AG09309 (cell line): ENCODE results near the gene OR2S2.

Source experiments
- DNase-seq: peaks from one replicate; pipeline ENCODE4 v3.0.0-alpha.2; 2010; ENCODE audit warnings: low read depth
- H3K4me3 ChIP-seq: 2 replicates; pipeline ENCODE4 v1.5.1; 2011; ENCODE audit warnings: mild to moderate bottlenecking, low read depth, low read length, moderate library complexity; ENCODE audit not compliant: control insufficient read depth
- CTCF ChIP-seq: IDR thresholded peaks from 2 replicates; pipeline ENCODE4 v1.5.1; 2011; ENCODE audit warnings: mild to moderate bottlenecking, low read depth, low read length, inconsistent platforms; ENCODE audit not compliant: insufficient read depth, control insufficient read depth; ENCODE audit errors: missing control alignments

The OR2S2 gene

DNA sequence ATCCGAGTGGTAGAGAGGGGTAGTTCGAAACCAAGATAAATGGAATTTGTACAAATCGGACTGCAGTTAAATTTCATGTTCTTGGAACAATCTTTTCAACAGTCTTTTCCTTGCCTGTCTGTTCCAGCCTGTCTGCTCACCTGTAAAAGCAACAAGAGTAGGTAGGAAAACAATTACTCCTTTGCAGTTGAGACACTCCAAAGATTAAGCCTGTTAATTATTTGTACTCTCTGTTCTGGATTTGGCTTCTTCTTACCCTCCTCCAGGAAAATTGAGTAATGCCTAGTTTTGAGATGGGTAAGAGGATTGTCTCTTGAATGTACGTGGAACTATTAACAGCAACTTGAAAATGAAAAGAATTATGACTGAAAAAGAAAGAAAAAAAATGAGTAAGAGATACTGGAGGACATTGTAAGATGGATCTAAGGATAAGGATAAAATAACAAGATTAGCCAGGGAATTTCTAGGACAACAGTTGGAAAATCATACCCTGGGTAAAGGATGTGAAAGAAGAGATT lies 24.3 kb downstream of the OR2S2 start:
- TF ChIP-seq CTCF: no peak
- no peak overlapping the region for H3K4me3 ChIP-seq
- no peak for DNase-seq

DNA sequence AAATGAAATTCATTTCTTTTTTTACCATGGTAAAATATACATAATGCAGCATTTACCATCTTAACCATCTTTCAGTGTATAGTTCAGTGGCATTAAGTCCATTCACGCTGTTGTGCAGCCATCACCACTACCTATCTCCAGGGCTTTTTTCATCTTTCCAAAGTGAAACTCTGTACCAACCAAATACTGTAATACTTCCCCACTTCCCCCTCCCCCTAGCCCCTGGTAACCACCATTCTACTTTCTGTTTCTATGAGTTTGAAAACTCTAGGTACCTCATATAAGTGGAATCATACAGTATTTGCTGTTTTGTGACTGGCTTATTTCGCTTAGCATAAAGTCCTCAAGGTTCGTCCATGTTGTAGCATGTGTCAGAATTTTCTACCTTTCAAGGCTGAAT lies 25.2 kb downstream of the OR2S2 start:
- TF ChIP-seq CTCF: no peak
- DNase-seq: no peak
- H3K4me3 ChIP-seq: no peak overlapping the region

- DNase-seq: no peak
- no peak overlapping the region for H3K4me3 ChIP-seq
- TF ChIP-seq CTCF: no peak
These were observed 27.0 kb downstream of the OR2S2 start for GRCh38 chr9:35930989-35931388.

DNA sequence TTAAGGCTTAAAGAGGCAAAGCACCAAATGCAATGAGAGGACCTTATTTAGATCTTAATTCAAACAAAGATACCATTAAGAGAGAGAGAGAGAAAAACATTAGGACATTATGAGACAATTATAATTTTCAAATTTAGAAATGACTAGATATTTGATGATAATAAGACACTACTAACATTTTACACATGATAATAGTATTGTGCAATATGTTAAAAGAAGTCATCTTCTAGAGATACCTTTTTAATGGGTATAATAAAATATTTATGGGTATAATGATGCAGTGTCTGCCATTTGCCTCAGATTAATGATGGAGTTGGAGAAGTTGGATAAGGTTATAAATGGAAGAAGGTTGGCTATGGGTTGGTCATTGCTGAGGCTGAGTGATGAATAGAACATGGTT lies 27.4 kb downstream of the OR2S2 start:
- no peak for DNase-seq
- no peak for TF ChIP-seq CTCF
- no peak overlapping the region for H3K4me3 ChIP-seq

DNA sequence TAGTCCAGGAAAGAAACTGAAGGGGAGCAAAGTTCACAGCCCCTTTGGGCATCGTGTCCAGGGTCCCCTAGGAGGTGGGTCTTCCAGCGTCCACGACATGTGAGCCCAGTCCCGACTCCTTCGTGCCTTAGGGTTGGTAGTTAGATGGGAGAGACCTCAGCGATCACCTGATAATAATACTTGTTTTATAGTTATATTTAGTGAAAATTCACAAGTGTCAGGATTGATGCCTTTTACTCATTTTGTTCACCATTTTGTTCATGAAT lies 28.6 kb downstream of the OR2S2 start:
- TF ChIP-seq CTCF: no peak
- no peak overlapping the region for H3K4me3 ChIP-seq
- DNase-seq: no peak

GRCh38 chr9:35928591-35929452 lies 29.1 kb downstream of the OR2S2 start:
- TF ChIP-seq CTCF: no peak
- no peak overlapping the region for H3K4me3 ChIP-seq
- no peak for DNase-seq
